ENCODE data around the gene OR2H1. TPM values are rescaled to one million over a fixed set of nuclear protein-coding genes. Genes with fewer than 3 reads are reported as not detected.

The OR2H1 gene
- polyA plus RNA-seq, 1 experiment: not detected

DNA sequence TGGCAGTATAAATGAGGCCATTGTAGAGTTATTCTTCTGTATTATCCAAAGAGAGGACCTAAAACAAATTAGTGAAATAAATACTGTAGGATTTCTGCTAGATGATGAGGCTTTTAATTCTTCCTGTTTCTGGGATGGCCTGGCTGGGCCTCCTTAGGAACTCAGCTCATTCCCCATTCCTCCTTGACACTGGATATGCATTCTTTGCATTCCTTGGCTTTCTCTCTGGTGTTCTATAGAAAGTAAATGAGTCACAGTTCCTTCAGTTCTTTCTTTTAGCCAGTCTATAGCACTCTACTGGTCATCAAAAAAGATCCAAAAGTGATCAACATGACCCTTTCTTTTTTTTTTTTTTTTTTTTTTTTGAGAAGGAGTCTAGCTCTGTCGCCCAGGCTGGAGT, 9.3 kb upstream of the OR2H1 start:
- Histone ChIP-seq H3K4me3 (ENCODE audit: low read depth, low read length) (no peak overlapping the region), H3K27me3 (ENCODE audit: control insufficient read depth, insufficient read depth, low read length) (no peaks in the 10 kb centered on the region), H3K36me3 (ENCODE audit: control insufficient read depth, insufficient read depth, low read length) (no peaks in the 10 kb centered on the region)
- no peak for TF ChIP-seq CTCF (IDR thresholded peaks at IDR 0.05; ENCODE audit: insufficient read depth, low read depth, low read length)
- ChIA-PET POLR2A (no interaction called here), CTCF (no interaction called here)
- no peak for DNase-seq (ENCODE audit: low read depth)

GRCh38 chr6:29451471-29452193, 5.3 kb upstream of the OR2H1 start:
- Histone ChIP-seq H3K4me3 (ENCODE audit: low read depth, low read length) (no peak overlapping the region), H3K27me3 (ENCODE audit: control insufficient read depth, insufficient read depth, low read length) (no peaks in the 10 kb centered on the region), H3K36me3 (ENCODE audit: control insufficient read depth, insufficient read depth, low read length) (no peaks in the 10 kb centered on the region)
- CTCF ChIA-PET: no interaction called here
- no peak for DNase-seq (ENCODE audit: low read depth)
- no peak for TF ChIP-seq CTCF (IDR thresholded peaks at IDR 0.05; ENCODE audit: insufficient read depth, low read depth, low read length)
- POLR2A ChIA-PET: no interaction called here

DNA sequence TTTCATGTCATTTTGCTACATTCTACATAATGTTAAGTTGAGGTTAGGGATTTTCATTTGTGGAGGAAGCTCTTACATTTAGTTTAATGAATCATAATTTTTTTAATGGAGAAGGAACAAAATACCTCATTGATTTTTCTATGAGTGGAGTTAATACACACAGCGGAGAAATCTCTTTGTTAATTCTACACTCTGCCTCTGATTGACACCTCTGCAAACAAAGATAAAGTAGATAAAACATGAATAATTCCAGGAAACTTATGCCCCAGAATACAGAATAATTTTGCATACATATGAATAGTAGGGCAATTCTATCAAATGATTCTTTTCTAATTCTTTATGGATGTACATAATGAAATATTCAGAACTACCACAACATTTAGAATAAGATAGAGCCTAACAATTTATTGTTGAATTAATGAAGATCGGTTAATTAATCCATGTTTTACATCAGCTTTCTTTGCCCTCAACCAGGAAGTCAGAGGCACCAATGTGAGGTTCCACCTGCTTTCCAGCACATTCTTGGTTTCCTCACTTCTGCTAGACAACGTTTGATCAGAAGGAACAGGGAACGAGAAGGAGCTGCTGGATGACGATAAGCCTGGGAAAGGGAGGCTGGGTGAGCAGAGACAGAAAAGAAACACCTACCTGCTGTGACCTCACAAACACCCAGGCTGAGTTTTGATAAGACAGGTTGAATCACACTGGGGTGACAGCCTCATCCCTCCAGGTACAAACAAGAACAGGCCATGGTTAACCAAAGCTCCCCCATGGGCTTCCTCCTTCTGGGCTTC, 4.3 kb downstream of the OR2H1 start:
- no peak for TF ChIP-seq CTCF (IDR thresholded peaks at IDR 0.05; ENCODE audit: insufficient read depth, low read depth, low read length)
- DNase-seq (ENCODE audit: low read depth): no peak
- Histone ChIP-seq H3K36me3 (ENCODE audit: control insufficient read depth, insufficient read depth, low read length) (no peaks in the 10 kb centered on the region), H3K4me3 (ENCODE audit: low read depth, low read length) (no peak overlapping the region), H3K27me3 (ENCODE audit: control insufficient read depth, insufficient read depth, low read length) (no peaks in the 10 kb centered on the region)
- CTCF ChIA-PET: no interaction called here
- POLR2A ChIA-PET: no interaction called here

DNA sequence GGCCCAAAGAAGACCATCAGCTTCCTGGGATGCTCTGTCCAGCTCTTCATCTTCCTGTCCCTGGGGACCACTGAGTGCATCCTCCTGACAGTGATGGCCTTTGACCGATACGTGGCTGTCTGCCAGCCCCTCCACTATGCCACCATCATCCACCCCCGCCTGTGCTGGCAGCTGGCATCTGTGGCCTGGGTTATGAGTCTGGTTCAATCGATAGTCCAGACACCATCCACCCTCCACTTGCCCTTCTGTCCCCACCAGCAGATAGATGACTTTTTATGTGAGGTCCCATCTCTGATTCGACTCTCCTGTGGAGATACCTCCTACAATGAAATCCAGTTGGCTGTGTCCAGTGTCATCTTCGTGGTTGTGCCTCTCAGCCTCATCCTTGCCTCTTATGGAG, 5.1 kb downstream of the OR2H1 start:
- DNase-seq (ENCODE audit: low read depth): no peak
- H3K36me3 ChIP-seq (ENCODE audit: control insufficient read depth, insufficient read depth, low read length): no peaks in the 10 kb centered on the region
- CTCF ChIA-PET: no interaction called here
- no peak for TF ChIP-seq CTCF (IDR thresholded peaks at IDR 0.05; ENCODE audit: insufficient read depth, low read depth, low read length)
- no peaks in the 10 kb centered on the region for H3K27me3 ChIP-seq (ENCODE audit: control insufficient read depth, insufficient read depth, low read length)
- no peak overlapping the region for H3K4me3 ChIP-seq (ENCODE audit: low read depth, low read length)
- POLR2A ChIA-PET: no interaction called here

- DNase-seq (ENCODE audit: low read depth): no peak
- Histone ChIP-seq H3K27me3 (ENCODE audit: control insufficient read depth, insufficient read depth, low read length) (no peaks in the 10 kb centered on the region), H3K4me3 (ENCODE audit: low read depth, low read length) (no peak overlapping the region), H3K36me3 (ENCODE audit: control insufficient read depth, insufficient read depth, low read length) (no peaks in the 10 kb centered on the region)
- ChIA-PET CTCF (no interaction called here), POLR2A (no interaction called here)
- TF ChIP-seq CTCF (IDR thresholded peaks at IDR 0.05; ENCODE audit: insufficient read depth, low read depth, low read length): no peak
Observed at GRCh38 chr6:29465279-29465678, 8.3 kb downstream of the OR2H1 start.
